PC-3 (cell line): ENCODE measurements around the gene NMUR1.

ENCODE experiments used
- CTCF ChIP-seq: fragments of 300-600 bp; sonication (generic); conservative IDR thresholded peaks from 2 replicates; pipeline ENCODE4 v1.5.1; 2017; ENCODE audit warnings: antibody characterized with exemption, low read depth, mild to moderate bottlenecking, low read length
- EZH2 ChIP-seq: fragments of 300-600 bp; sonication (generic); IDR thresholded peaks from one replicate; pipeline ENCODE4 v1.6.1; 2017; ENCODE audit warnings: antibody characterized with exemption, mild to moderate bottlenecking, low read length; ENCODE audit not compliant: unreplicated experiment
- EZH2phosphoT487 ChIP-seq: fragments of 300-600 bp; sonication (generic); IDR thresholded peaks from 2 replicates; pipeline ENCODE4 v1.6.1; 2018; ENCODE audit warnings: mild to moderate bottlenecking, antibody characterized with exemption, low read length, borderline replicate concordance

GRCh38 chr2:231552752-231553151 is 22.5 kb upstream of the NMUR1 start:
- TF ChIP-seq EZH2phosphoT487, result no peak
- TF ChIP-seq CTCF, result no peak
- TF ChIP-seq EZH2, result no peak
